Immature natural killer cell (primary cell): ENCODE results near the gene SUSD3. TPM values are rescaled to one million over a fixed set of nuclear protein-coding genes. Genes with fewer than 3 reads are reported as not detected.
A peak's percentile ranks its signal among the peaks of the same experiment; 100 is the strongest.

ENCODE experiments used
- DNase-seq, 3 donors: peaks; one replicate each; pipeline ENCODE4 v3.0.0; 2022; ENCODE audit warnings: mixed read lengths in 1 of 3
- H3K27ac Mint-ChIP-seq, 6 donors: one replicate each; pipeline ENCODE4 v1.8.0; 2020; ENCODE audit warnings: mixed read lengths in 6 of 6, mild to moderate bottlenecking in 5 of 6, inconsistent platforms in 4 of 6, moderate library complexity in 3 of 6
- H3K27me3 Mint-ChIP-seq, 3 donors: one replicate each; pipeline ENCODE4 v1.8.0; 2020 to 2021; ENCODE audit warnings: low read depth in 3 of 3, mild to moderate bottlenecking in 3 of 3, mixed read lengths in 3 of 3, moderate library complexity in 3 of 3, inconsistent platforms in 1 of 3
- H3K36me3 Mint-ChIP-seq, 3 donors: one replicate each; pipeline ENCODE4 v1.8.0; 2020; ENCODE audit warnings: mixed read lengths in 3 of 3, inconsistent platforms in 2 of 3, mild to moderate bottlenecking in 2 of 3
- H3K4me1 Mint-ChIP-seq, 2 donors: one replicate each; pipeline ENCODE4 v1.8.0; 2020; ENCODE audit warnings: inconsistent platforms in 2 of 2, mild to moderate bottlenecking in 2 of 2, mixed read lengths in 2 of 2, moderate library complexity in 1 of 2
- H3K4me3 Mint-ChIP-seq, 5 donors: one replicate each; pipeline ENCODE4 v1.8.0; 2020; ENCODE audit warnings: mild to moderate bottlenecking in 5 of 5, mixed read lengths in 5 of 5, inconsistent platforms in 3 of 5, moderate library complexity in 3 of 5
- H3K9me3 Mint-ChIP-seq, 6 donors: one replicate each; pipeline ENCODE4 v1.8.0; 2020; ENCODE audit warnings: mild to moderate bottlenecking in 6 of 6, mixed read lengths in 6 of 6, inconsistent platforms in 4 of 6, moderate library complexity in 3 of 6
- polyA plus RNA-seq, 3 donors: library from polyadenylated mRNA; unstranded; fragments of 300-500 nt; fragmentation: Illumina TruSeq; gene quantifications; one replicate each; pipeline ENCODE4 v1.2.3, GENCODE V29; 2021

The SUSD3 gene
- polyA plus RNA-seq, 3 donors from 2014 or later, result 3.5 to 5.2 TPM; not detected in 1

DNA sequence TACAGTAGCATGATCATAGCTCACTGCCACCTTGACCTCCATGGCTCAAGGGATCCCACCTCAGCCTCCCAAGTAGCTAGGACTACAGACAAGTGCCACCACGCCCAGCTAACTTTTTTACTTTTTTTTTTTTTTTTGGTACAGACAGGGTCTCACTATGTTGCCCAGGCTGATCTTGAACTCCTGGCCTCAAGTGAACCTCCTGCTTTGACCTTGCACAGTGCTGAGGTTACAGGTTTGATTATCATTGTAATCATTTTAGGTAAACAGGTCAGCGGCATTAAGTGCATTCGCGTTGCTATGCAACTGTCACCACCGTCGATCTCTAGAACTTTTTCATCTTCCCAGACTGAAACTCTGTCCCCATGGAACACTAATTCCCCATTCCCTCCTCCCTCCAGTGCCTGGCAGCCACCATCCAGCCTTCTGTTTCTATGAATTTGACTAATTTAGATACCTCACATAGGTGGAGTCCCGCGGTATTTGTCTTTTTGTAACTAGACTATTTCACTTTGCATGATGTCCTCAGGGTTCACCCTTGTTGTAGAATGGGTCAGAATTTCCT is 31.7 kb downstream of the SUSD3 start:
- peaks cover 0 to 10% (median 0%) of the 10 kb centered on the region in 3 donors for H3K36me3 Mint-ChIP-seq
- H3K4me1 Mint-ChIP-seq, result peaks cover 22 to 28% of the 10 kb centered on the region in 2 donors
- no peak overlapping the region for H3K4me3 Mint-ChIP-seq
- no peaks in the 10 kb centered on the region for H3K9me3 Mint-ChIP-seq
- peaks cover 4 to 15% (median 7%) of the 10 kb centered on the region in 3 donors for H3K27me3 Mint-ChIP-seq
- DNase-seq, result no peak
- no peak overlapping the region for H3K27ac Mint-ChIP-seq

DNA sequence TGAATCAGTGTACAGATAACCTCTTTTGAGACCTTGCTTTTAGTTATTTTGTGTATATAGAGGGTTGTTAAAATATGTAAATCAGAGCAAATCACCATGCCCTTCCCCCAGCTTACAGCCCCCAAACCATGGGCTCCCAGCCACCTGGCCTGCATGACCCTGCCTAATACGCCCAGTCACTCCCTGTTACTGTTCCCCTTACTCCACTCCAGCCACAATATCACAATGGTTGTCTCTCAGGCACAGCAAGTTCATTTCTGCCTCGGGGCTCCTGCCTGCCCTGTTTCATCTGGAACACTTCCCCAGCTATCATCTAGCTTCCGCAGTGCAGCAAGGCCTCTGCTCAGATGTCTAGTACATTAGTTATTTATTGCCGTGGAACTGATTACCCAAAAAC is 32.6 kb downstream of the SUSD3 start:
- H3K4me1 Mint-ChIP-seq, result peaks cover 20 to 28% of the 10 kb centered on the region in 2 donors
- no peaks in the 10 kb centered on the region for H3K9me3 Mint-ChIP-seq
- no peak overlapping the region for H3K27ac Mint-ChIP-seq
- no peak overlapping the region for H3K4me3 Mint-ChIP-seq
- no peak for DNase-seq
- H3K27me3 Mint-ChIP-seq, result peaks cover 3 to 17% (median 4%) of the 10 kb centered on the region in 3 donors
- peaks cover 0 to 5% (median 0%) of the 10 kb centered on the region in 3 donors for H3K36me3 Mint-ChIP-seq

DNA sequence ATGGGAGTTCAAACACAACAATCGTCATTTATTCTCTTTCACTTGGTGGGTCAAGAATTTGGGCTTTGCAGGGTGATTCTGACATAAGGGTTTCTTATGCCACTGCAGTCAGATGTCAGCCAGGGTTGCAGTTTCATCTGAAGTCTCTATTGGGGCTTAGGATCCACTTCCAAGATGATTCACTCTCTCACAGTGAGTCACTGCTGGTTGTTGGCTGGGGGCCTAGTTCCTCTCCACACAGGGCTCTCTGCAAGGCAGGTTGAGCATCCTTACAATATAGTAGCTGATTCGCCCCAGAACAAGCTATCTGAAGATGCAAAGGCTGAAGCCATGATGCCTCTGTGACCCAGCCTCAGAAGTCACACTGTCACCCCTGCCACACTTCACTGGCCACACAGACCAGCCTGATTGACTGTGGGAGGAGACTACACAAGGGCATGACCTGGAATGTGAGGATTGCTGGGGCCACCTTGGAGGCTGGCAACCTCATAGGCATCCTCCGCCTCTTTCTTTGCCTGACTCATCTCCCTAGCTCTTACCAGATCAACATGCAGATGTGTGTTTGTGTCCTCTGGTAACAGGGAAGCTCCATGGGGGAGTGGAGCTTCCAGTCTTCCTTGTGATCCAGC is 33.1 kb downstream of the SUSD3 start:
- DNase-seq, result no peak
- H3K4me1 Mint-ChIP-seq, result peaks cover 21 to 26% of the 10 kb centered on the region in 2 donors
- no peak overlapping the region for H3K4me3 Mint-ChIP-seq
- H3K9me3 Mint-ChIP-seq, result no peaks in the 10 kb centered on the region
- no peak overlapping the region for H3K27ac Mint-ChIP-seq
- H3K27me3 Mint-ChIP-seq, result peaks cover 4 to 18% (median 4%) of the 10 kb centered on the region in 3 donors
- H3K36me3 Mint-ChIP-seq, result peaks cover 0 to 3% (median 0%) of the 10 kb centered on the region in 3 donors

DNA sequence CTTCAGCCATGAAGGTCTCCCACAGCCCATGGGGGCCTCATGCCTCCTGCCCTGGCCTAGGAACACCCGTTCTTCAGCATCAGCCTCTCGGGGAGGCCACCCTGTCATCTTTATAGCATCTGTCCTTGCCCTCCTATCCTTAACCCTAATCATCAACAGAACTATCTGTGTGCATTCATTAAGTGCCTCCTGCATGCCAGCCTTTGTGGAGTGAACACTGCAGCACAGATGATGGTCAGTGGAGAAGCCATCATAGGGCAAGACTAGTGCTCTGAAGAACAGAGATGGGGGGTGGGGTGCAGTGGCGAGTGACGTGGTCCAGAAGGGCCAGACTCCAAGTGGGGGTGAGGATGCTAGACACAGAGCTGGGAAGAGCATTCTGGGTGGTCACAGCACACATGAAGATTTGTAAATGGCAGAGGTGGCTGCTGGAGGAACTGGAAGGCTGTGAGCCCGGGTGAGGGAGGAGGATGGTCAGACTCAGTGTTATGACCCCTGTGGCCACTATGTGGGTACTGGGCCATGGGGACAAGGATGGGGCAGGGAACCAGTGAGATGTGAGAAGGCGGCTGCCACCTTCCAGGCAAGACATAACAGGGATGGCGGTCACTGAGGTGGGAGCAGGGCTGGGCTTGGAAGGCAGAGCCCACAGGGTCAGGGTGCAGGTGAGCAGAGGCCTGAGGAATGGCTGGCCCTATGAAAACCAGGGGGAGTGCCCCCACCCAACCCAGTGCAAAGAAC is 33.9 kb downstream of the SUSD3 start:
- Mint-ChIP-seq H3K4me3 (peak overlapping the region in 1 of 5 donors; percentile 35), H3K27ac (peak overlapping the region in 2 of 6 donors; percentile 29 to 41), H3K27me3 (peaks cover 2 to 17% (median 4%) of the 10 kb centered on the region in 3 donors), H3K9me3 (no peaks in the 10 kb centered on the region), H3K36me3 (no peaks in the 10 kb centered on the region), H3K4me1 (peaks cover 29 to 32% of the 10 kb centered on the region in 2 donors)
- DNase-seq, result no peak

DNA sequence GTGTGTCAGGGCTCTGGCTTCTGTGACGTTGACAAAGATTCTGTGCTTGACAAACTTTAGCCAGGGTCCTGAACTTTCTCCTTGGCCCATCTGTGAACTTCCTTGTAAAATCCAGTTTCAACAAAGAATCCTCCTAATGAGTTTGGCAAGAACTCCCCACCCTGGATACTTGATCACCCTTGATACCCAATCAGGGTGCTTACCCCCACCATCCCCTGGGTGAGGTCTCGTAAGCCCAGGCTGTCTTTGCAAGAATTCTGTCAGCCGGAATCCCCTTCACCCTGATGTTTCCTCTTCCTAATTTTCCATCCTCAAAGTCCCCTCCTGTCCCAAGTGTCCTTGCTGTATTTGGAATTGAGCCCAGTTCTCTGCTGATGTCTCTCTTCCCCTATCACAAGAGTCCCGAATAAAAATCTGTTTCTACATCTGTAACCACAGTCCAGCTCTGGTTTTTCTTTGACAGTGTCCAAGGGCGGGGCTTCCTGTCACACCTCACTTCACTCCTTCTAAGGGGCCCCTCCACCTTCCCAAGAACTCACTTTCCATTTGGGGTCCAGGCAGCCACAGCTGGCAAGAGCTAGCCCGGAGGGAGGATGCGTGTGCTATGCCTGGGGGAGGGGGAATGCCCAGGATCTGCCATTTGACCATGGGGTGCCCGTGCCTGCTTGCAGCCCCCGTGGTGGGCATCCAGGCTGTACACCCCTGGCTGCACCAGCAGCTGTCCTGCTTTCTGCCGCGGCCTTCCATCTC is 34.8 kb downstream of the SUSD3 start:
- H3K36me3 Mint-ChIP-seq, result no peaks in the 10 kb centered on the region
- peaks cover 38 to 41% of the 10 kb centered on the region in 2 donors for H3K4me1 Mint-ChIP-seq
- H3K4me3 Mint-ChIP-seq, result peak overlapping the region in 4 of 5 donors; percentile 35 to 87 (median 57)
- peaks cover 2 to 16% (median 4%) of the 10 kb centered on the region in 3 donors for H3K27me3 Mint-ChIP-seq
- DNase-seq, result no peak
- no peaks in the 10 kb centered on the region for H3K9me3 Mint-ChIP-seq
- peak overlapping the region in 5 of 6 donors; percentile 2 to 75 (median 22) for H3K27ac Mint-ChIP-seq

DNA sequence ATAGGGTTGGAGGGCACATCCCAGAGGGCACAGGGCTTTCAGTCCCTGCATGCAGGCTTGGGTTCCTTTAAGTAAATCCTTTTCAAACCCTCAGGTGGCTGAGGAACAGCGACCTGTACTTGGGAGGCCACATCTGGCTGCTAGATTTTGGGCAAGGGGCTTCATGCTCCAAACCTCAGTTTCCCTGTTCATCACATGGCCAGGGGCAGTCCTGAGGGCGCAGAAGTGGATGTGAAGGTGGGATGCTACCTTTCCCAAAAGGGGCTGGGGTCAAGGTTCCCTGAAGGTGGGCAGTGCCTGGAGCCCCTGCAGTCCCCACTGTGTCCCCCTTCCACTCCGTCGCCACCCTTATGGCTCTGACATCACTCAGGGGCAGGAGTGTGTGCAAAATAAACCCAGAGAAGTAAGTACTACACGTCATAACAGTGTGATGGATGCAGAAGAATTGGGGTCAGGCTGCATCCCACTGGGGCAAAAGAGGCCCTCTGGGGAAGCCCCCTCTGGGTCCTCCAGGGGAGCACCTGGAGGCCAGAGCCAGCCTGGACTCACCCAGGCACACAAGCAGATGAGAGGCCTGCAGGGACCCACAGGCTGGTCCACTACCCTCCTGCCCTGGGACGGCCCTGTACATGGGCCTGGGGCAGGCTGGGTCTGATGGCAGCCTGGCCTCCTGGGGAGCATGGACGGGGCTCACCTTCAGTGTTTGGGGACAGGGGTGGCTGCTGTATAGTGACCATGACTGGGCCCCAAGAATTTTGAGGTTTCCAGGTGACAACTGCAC is 35.6 kb downstream of the SUSD3 start:
- Mint-ChIP-seq H3K36me3 (no peaks in the 10 kb centered on the region), H3K4me3 (peak overlapping the region; percentile 80 to 87 (median 84)), H3K4me1 (peaks cover 46 to 48% of the 10 kb centered on the region in 2 donors), H3K27ac (peak overlapping the region; percentile 86 to 98 (median 94)), H3K9me3 (no peaks in the 10 kb centered on the region), H3K27me3 (peaks cover 2 to 14% (median 4%) of the 10 kb centered on the region in 3 donors)
- no peak for DNase-seq

DNA sequence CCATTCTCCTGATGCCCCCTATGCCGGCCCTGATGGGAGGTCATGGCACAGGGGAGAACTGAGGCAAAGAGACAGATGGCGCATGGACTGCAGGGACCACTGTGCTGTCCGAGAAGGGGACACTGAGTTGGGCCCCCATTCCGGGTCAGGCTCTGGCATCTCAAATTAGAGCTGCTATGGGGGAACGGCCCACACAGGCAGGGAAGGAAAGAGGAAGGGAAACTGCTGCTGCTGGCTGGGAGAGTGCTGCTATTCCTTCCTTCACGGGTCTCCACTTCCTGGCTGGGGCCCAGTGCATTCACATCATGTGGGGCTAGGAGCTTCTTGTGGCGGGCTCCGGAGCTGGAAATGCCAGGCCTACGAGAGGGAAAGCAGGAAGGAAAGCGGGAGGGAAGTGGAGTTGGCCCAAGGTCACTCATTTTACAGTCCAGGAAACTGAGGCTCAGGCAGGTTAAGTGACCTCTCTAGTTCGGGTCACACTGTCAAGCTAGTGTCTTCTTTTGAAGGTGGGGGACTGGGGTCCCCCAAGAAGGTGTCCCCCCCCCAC is 36.2 kb downstream of the SUSD3 start:
- H3K27ac Mint-ChIP-seq, result peak overlapping the region; percentile 86 to 98 (median 94)
- DNase-seq, result no peak
- no peaks in the 10 kb centered on the region for H3K9me3 Mint-ChIP-seq

DNA sequence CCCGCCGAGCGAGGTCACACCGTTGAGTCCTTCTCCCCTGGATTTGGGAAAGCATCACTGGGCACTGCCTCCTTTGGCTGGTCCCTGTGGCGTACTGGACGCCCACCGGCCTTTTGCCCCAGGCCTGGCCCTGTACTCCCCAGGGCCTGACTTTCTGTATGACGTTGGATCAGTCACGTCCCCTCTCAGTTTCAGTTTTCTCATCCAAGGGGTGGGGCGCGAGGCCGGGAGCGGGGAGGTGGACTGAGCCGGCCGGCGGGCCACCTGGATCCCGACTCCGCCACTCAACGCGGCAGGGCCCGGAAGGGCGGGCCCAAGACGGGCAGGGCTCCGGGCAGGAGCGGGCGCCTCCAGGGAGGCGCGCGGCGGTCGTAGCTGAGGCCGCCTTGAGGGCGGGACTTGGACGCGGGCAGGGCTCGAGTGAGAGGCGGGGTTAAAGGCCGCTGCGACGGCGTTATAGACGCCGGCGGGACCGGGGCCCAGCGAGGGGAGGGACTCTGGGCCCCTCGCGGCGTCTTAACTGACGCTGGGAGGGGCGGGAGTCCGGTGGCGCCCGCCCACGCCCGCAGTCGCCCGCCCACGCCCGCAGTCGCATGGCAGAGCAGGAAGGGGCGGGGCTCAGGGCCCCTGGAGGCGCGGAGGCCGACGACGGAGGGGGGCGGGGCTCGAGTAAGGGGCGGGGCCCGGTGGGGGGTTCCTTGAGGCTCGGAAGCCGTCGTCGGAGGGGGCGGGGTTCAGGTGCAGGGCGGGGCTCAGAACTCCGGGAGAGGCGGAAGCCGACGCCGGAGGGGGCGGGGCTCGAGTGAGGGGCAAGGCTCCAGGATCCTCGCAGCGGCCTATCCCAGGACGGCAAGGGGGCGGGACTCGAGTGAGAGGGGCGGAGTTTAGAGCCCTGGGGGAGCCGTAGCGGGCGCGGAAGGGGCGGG is 37.0 kb downstream of the SUSD3 start:
- DNase-seq, result peak; percentile 100
- H3K27me3 Mint-ChIP-seq, result peaks cover 2 to 14% (median 2%) of the 10 kb centered on the region in 3 donors
- H3K27ac Mint-ChIP-seq, result peak overlapping the region; percentile 72 to 98 (median 92)
- no peaks in the 10 kb centered on the region for H3K9me3 Mint-ChIP-seq
- peak overlapping the region; percentile 80 to 87 (median 84) for H3K4me3 Mint-ChIP-seq
- no peaks in the 10 kb centered on the region for H3K36me3 Mint-ChIP-seq
- H3K4me1 Mint-ChIP-seq, result peaks cover 57 to 62% of the 10 kb centered on the region in 2 donors

More for the DNA sequence above, 36.2 kb downstream of the SUSD3 start:
- Mint-ChIP-seq H3K4me1 (peaks cover 52 to 54% of the 10 kb centered on the region in 2 donors), H3K27me3 (peaks cover 2 to 14% (median 4%) of the 10 kb centered on the region in 3 donors), H3K4me3 (peak overlapping the region; percentile 80 to 87 (median 84)), H3K36me3 (no peaks in the 10 kb centered on the region)

DNA sequence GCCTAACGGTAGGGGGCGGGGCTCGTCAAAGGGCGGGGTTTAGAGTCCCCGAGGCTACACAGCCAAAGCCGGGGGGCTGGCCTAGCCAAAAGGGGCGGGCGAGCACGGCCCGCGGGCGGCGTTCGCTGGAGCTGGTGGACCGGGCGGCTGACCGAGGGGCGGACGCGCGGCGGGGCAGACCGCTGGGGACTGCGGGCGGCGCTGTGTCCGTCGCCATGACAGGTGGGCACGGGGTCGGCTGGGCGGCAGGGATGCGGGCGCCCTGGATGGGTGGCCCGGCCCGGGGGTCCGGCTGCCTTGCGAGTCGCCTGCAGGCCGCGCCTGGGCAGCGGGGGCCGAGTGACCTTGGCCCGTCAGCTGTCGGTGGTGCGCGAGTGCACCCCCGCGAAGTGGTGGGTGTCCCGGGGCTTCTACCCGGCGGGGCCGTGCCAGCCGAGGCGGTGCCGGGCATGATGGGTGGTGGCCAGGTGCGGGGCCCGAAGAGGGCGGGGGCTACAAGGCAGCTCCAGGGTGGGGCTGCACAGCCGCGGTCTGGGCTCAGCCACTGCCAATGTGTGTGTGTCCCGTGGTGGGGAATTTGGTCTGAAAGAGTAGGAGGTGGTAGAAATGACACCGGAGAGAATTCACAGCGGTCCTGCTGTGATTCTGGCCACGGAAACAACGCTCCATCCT is 37.8 kb downstream of the SUSD3 start, which contains the start of gene CARD19:
Gene CARD19 (plus strand): TSS at position 87 of the 672 bp plus-strand sequence. CDS start 129 bp downstream, at position 216.
- H3K4me1 Mint-ChIP-seq, result peaks cover 59 to 66% of the 10 kb centered on the region in 2 donors
- H3K4me3 Mint-ChIP-seq, result peak within 1 kb of the TSS; percentile 80 to 89 (median 88)
- no peaks in the 10 kb centered on the region for H3K36me3 Mint-ChIP-seq
- peak in 1 of 3 donors; percentile 54 for DNase-seq
- H3K27me3 Mint-ChIP-seq, result peaks cover 2 to 14% (median 2%) of the 10 kb centered on the region in 3 donors
- no peaks in the 10 kb centered on the region for H3K9me3 Mint-ChIP-seq
- H3K27ac Mint-ChIP-seq, result peak within 1 kb of the TSS; percentile 72 to 98 (median 92)

DNA sequence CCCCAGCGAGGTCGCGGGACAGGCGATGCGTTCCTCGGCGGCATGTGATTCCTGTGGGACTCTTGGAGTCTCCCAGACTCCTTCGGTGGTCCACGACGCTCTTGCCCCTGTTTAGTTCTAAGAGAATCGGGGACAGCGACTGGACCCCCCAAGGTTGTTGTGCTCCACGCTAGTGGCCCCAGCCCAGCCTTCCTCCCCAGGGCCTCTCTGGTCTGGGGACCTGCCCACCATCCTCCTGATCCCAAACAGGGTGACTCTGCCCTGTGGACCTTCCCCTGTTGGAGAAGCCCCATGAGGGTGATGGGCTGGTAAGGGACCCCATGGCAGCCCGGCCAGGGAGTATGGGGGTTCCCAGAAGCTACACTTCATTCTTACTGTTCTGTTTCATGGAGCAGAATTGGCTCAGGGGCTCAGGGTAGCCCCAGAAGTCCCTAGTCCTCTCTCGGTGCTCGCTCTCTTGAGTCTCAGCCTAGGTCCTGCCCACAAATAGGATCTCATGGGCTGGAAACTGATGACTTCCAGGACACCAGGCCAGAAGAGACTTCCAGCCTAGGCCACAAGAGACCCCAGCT is 38.4 kb downstream of the SUSD3 start:
- Mint-ChIP-seq H3K4me3 (peak overlapping the region; percentile 78 to 89 (median 88)), H3K9me3 (no peaks in the 10 kb centered on the region), H3K36me3 (no peaks in the 10 kb centered on the region), H3K27me3 (peaks cover 2 to 14% (median 2%) of the 10 kb centered on the region in 3 donors), H3K4me1 (peaks cover 59 to 66% of the 10 kb centered on the region in 2 donors), H3K27ac (peak overlapping the region; percentile 69 to 94 (median 82))
- no peak for DNase-seq
